Skeletal muscle tissue (tissue), 4 donors: ENCODE results near the gene PIGN. TPM values are rescaled to one million over a fixed set of nuclear protein-coding genes. Genes with fewer than 3 reads are reported as not detected.
"Not testable (repeated sequence)": the region's sequence is repeated elsewhere in the genome, so short reads cannot be mapped to it uniquely, and the experiment has no call there.

Source experiments
- H3K27ac ChIP-seq: one replicate; pipeline ENCODE4 v1.7.0; 2013; ENCODE audit warnings: mild to moderate bottlenecking, low read depth, low read length, inconsistent platforms
- H3K27me3 ChIP-seq, 3 donors: one replicate each; pipeline ENCODE4 v1.7.0; 2013; ENCODE audit warnings: low read length in 3 of 3; ENCODE audit not compliant: control insufficient read depth in 3 of 3, insufficient read depth in 3 of 3
- H3K36me3 ChIP-seq, 3 donors: one replicate each; pipeline ENCODE4 v1.7.0; 2013; ENCODE audit warnings: low read length in 3 of 3; ENCODE audit not compliant: control insufficient read depth in 3 of 3, insufficient read depth in 3 of 3
- H3K4me1 ChIP-seq, 3 donors: one replicate each; pipeline ENCODE4 v1.7.0; 2013; ENCODE audit warnings: low read length in 3 of 3, mild to moderate bottlenecking in 3 of 3; ENCODE audit not compliant: control insufficient read depth in 3 of 3, insufficient read depth in 3 of 3
- H3K4me3 ChIP-seq, 3 donors: one replicate each; pipeline ENCODE4 v1.7.0; 2013; ENCODE audit warnings: low read length in 3 of 3
- H3K9ac ChIP-seq, 3 donors: one replicate each; pipeline ENCODE4 v1.7.0; 2013; ENCODE audit warnings: low read length in 3 of 3, mild to moderate bottlenecking in 3 of 3, moderate library complexity in 2 of 3, low read depth in 1 of 3
- H3K9me3 ChIP-seq, 3 donors: one replicate each; pipeline ENCODE4 v1.7.0; 2013; ENCODE audit warnings: low read length in 3 of 3; ENCODE audit not compliant: control insufficient read depth in 3 of 3
- total RNA-seq: library from RNA; depleted of rRNA; stranded (reverse); fragments of >200 nt; gene quantifications from one replicate; pipeline ENCODE4 v1.2.3, GENCODE V29; 2014
- donor health status: Osteomylitis.

Gene PIGN
- total RNA-seq, 1 donor from 2014 or later: 48.0 TPM

GRCh38 chr18:62183578-62184195, 3.2 kb downstream of the PIGN start:
- Histone ChIP-seq H3K27ac (no peak overlapping the region), H3K27me3 (no peaks in the 10 kb centered on the region), H3K4me1 (peaks cover 8 to 20% (median 19%) of the 10 kb centered on the region in 3 donors), H3K36me3 (peaks cover 0 to 4% (median 0%) of the 10 kb centered on the region in 3 donors), H3K9me3 (no peaks in the 10 kb centered on the region), H3K9ac (no peak overlapping the region), H3K4me3 (no peak overlapping the region)

DNA sequence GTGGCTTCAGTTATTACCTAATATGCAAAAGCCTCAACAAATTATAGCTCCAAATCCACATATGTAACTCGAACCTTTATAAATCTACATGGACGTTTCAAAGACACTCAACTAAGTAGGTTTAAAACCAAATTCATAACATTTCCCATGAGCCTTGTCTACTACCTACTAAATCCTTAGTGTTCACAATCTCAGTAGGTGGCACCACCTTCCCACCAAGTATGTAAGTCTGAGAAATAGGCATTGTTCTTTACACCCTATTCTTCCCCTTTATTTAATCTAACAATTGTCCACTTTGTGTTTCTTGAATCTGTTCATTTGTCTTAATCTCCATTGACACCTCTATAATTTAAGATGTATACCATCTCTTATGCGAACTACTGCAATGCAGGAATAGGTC, 4.6 kb downstream of the PIGN start:
- Histone ChIP-seq H3K27me3 (no peaks in the 10 kb centered on the region), H3K9ac (no peak overlapping the region), H3K9me3 (no peaks in the 10 kb centered on the region), H3K36me3 (peaks cover 0 to under 1% (median 0%) of the 10 kb centered on the region in 3 donors), H3K27ac (no peak overlapping the region), H3K4me3 (no peak overlapping the region), H3K4me1 (peaks cover 3 to 11% (median 11%) of the 10 kb centered on the region in 3 donors)

- no peaks in the 10 kb centered on the region for H3K4me1 ChIP-seq
- H3K27me3 ChIP-seq: no peaks in the 10 kb centered on the region
- H3K9me3 ChIP-seq: no peaks in the 10 kb centered on the region
- no peak overlapping the region for H3K9ac ChIP-seq
- no peak overlapping the region for H3K4me3 ChIP-seq
- H3K27ac ChIP-seq: no peak overlapping the region
- no peaks in the 10 kb centered on the region for H3K36me3 ChIP-seq
Measured at GRCh38 chr18:62179213-62179612, 7.6 kb downstream of the PIGN start.

DNA sequence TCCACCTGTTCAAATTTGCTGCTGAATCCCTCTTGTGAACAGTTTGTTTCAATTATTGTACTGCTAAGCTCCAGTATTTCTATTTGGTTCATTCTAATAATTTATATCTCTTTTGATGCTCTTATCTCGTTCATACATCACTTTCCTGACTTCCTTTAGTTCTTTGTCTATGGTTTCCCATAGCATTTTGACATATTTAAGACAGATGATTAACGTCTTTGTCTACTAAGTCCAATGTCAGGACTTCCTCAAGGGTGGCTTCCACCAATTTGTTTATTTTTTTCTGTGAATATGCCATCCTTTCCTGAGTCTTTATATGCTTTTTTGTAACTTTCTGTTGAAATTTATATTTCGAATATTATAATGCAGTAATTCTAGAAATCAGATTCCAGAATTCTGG, 9.6 kb downstream of the PIGN start:
- Histone ChIP-seq H3K27ac (no peak overlapping the region), H3K36me3 (no peaks in the 10 kb centered on the region), H3K4me1 (no peaks in the 10 kb centered on the region), H3K9ac (no peak overlapping the region), H3K27me3 (no peaks in the 10 kb centered on the region), H3K9me3 (no peaks in the 10 kb centered on the region), H3K4me3 (no peak overlapping the region)

GRCh38 chr18:62175521-62175920, 11.3 kb downstream of the PIGN start:
- Histone ChIP-seq H3K27me3 (no peaks in the 10 kb centered on the region), H3K27ac (no peak overlapping the region), H3K9me3 (no peaks in the 10 kb centered on the region), H3K4me3 (no peak overlapping the region), H3K36me3 (no peaks in the 10 kb centered on the region), H3K9ac (no peak overlapping the region), H3K4me1 (no peaks in the 10 kb centered on the region)

GRCh38 chr18:62172298-62172697, 14.6 kb downstream of the PIGN start:
- no peaks in the 10 kb centered on the region for H3K36me3 ChIP-seq
- no peaks in the 10 kb centered on the region for H3K4me1 ChIP-seq
- no peak overlapping the region for H3K27ac ChIP-seq

GRCh38 chr18:62170857-62171256, 16.0 kb downstream of the PIGN start:
- H3K27ac ChIP-seq: no peak overlapping the region
- H3K9me3 ChIP-seq: no peaks in the 10 kb centered on the region
- no peaks in the 10 kb centered on the region for H3K4me1 ChIP-seq
- H3K27me3 ChIP-seq: no peaks in the 10 kb centered on the region
- no peak overlapping the region for H3K9ac ChIP-seq
- H3K4me3 ChIP-seq: no peak overlapping the region
- no peaks in the 10 kb centered on the region for H3K36me3 ChIP-seq

More at GRCh38 chr18:62172298-62172697, 14.6 kb downstream of the PIGN start:
- H3K4me3 ChIP-seq: no peak overlapping the region
- H3K9me3 ChIP-seq: no peaks in the 10 kb centered on the region
- H3K9ac ChIP-seq: no peak overlapping the region
- no peaks in the 10 kb centered on the region for H3K27me3 ChIP-seq

DNA sequence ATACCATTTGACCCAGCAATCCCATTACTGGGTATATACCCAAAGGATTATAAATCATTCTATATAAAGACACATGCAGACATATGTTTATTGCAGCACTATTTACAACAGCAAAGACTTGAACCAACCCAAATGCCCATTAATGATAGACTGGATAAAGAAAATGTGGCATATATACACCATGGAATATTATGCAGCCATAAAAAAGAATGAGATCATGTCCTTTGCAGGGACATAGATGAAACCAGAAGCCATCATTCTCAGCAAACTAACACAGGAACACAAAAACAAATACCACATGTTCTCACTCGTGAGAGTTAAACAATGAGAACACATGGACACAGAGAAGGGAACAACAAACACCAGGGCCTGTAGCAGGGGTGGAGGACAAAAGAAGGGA, 20.3 kb downstream of the PIGN start:
- not testable (repeated sequence) for H3K9me3 ChIP-seq, H3K27ac ChIP-seq, H3K4me3 ChIP-seq, H3K9ac ChIP-seq, H3K36me3 ChIP-seq, H3K27me3 ChIP-seq, H3K4me1 ChIP-seq

DNA sequence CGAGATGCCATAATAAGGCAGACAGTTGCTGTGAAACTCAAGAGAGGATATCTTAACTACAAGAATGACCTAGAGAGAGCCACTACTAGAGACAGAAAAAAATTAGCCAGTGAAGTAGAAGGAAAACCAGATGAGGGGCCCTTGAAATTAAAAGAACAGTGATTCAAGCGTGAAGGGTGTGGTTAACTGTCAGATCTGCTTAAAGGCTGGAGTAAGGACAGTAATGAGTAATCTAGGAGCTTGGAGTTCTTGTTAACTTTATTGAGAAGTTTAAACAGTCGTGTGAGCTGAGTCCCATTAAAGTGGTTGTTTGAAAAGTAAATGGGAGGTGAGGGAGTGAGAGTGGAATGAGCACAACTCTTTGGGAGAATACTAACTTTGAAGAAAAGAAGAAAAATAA, 21.3 kb downstream of the PIGN start:
- Histone ChIP-seq H3K27me3 (no peaks in the 10 kb centered on the region), H3K36me3 (no peaks in the 10 kb centered on the region), H3K4me3 (no peak overlapping the region), H3K9ac (no peak overlapping the region), H3K9me3 (no peaks in the 10 kb centered on the region), H3K4me1 (no peaks in the 10 kb centered on the region), H3K27ac (no peak overlapping the region)

GRCh38 chr18:62164855-62165487, 21.9 kb downstream of the PIGN start:
- Histone ChIP-seq H3K9ac (no peak overlapping the region), H3K4me3 (no peak overlapping the region), H3K27me3 (no peaks in the 10 kb centered on the region), H3K36me3 (no peaks in the 10 kb centered on the region), H3K27ac (no peak overlapping the region), H3K9me3 (no peaks in the 10 kb centered on the region), H3K4me1 (no peaks in the 10 kb centered on the region)
